NCI-H1930 (cell line): ENCODE results near the gene FAM53B.

Source experiments
- DNase-seq, 2 experiments: peaks; one replicate each; lab custom pipeline; 2025; lab: John Stamatoyannopoulos, UW

Gene FAM53B

GRCh38 chr10:124646483-124647352 is 97.5 kb downstream of the FAM53B start:
- no peak for DNase-seq

- no peak for DNase-seq
Observed at GRCh38 chr10:124645467-124646095, 98.6 kb downstream of the FAM53B start.

GRCh38 chr10:124644771-124645415 is 99.3 kb downstream of the FAM53B start:
- DNase-seq: no peak

GRCh38 chr10:124644236-124644635 is 99.9 kb downstream of the FAM53B start:
- DNase-seq: no peak

GRCh38 chr10:124643330-124644009 is 100.7 kb downstream of the FAM53B start:
- no peak for DNase-seq

GRCh38 chr10:124642088-124642710 is 102.0 kb downstream of the FAM53B start:
- DNase-seq: no peak

- no peak for DNase-seq
Observed at GRCh38 chr10:124641282-124642087, 102.7 kb downstream of the FAM53B start.

- DNase-seq: no peak
Observed at GRCh38 chr10:124640538-124641231, 103.5 kb downstream of the FAM53B start.

GRCh38 chr10:124640056-124640455 is 104.1 kb downstream of the FAM53B start:
- DNase-seq: no peak

- DNase-seq: no peak
Observed at GRCh38 chr10:124639646-124640045, 104.5 kb downstream of the FAM53B start.

GRCh38 chr10:124639206-124639605 is 105.0 kb downstream of the FAM53B start:
- no peak for DNase-seq

GRCh38 chr10:124637746-124638145 is 106.4 kb downstream of the FAM53B start:
- DNase-seq: no peak

- DNase-seq: no peak
Observed at GRCh38 chr10:124637091-124637700, 107.0 kb downstream of the FAM53B start.

- no peak for DNase-seq
Observed at GRCh38 chr10:124636271-124636995, 107.7 kb downstream of the FAM53B start.

GRCh38 chr10:124632566-124632965 is 111.6 kb downstream of the FAM53B start:
- no peak for DNase-seq

- no peak for DNase-seq
Observed at GRCh38 chr10:124632064-124632531, 112.1 kb downstream of the FAM53B start.

GRCh38 chr10:124630551-124630950 is 113.6 kb downstream of the FAM53B start:
- DNase-seq: no peak

- no peak for DNase-seq
Observed at GRCh38 chr10:124629842-124630241, 114.3 kb downstream of the FAM53B start.

- DNase-seq: no peak
Observed at GRCh38 chr10:124629415-124629814, 114.8 kb downstream of the FAM53B start.
